Fibroblast of skin of right biceps (primary cell): ENCODE measurements around the gene ZNF512B.
"Not testable (repeated sequence)": the region's sequence is repeated elsewhere in the genome, so short reads cannot be mapped to it uniquely, and the experiment has no call there.

Experiments
- DNase-seq: peaks from one replicate; pipeline ENCODE4 v3.0.0-alpha.2; 2013

The ZNF512B gene

GRCh38 chr20:63969838-63970713, at the start of gene ZNF512B:
Gene ZNF512B (minus strand): TSS chr20:63969930. CDS start chr20:63967950, 1,980 bp downstream.
- DNase-seq, result peak; percentile 78

GRCh38 chr20:64015635-64016034, 45.9 kb upstream of the ZNF512B start:
- no peak for DNase-seq

- not testable (repeated sequence) for DNase-seq
Measured at GRCh38 chr20:64012385-64013154, 42.8 kb upstream of the ZNF512B start.

- DNase-seq, result no peak
Measured at GRCh38 chr20:64011366-64011779, 41.6 kb upstream of the ZNF512B start.

- DNase-seq, result peak; percentile 6
Measured at GRCh38 chr20:64010711-64011237, 41.0 kb upstream of the ZNF512B start.

GRCh38 chr20:64009811-64010387, 40.2 kb upstream of the ZNF512B start:
- DNase-seq, result no peak

- DNase-seq, result no peak
Measured at GRCh38 chr20:64006902-64007301, 37.2 kb upstream of the ZNF512B start.

GRCh38 chr20:64006490-64006889, 36.8 kb upstream of the ZNF512B start:
- no peak for DNase-seq

GRCh38 chr20:64005394-64005793, 35.7 kb upstream of the ZNF512B start:
- no peak for DNase-seq

- no peak for DNase-seq
Measured at GRCh38 chr20:64003960-64004725, 34.4 kb upstream of the ZNF512B start.

GRCh38 chr20:64001607-64002011, 31.9 kb upstream of the ZNF512B start:
- no peak for DNase-seq

- DNase-seq, result no peak
Measured at GRCh38 chr20:64000906-64001305, 31.2 kb upstream of the ZNF512B start.

GRCh38 chr20:63982937-63983336, 13.2 kb upstream of the ZNF512B start:
- no peak for DNase-seq

- DNase-seq, result peak; percentile 96
Measured at GRCh38 chr20:63980806-63981728, 11.3 kb upstream of the ZNF512B start, which contains the start of gene PRPF6. Gene PRPF6 (plus strand): TSS chr20:63981132. CDS start chr20:63981246, 114 bp downstream.

- peak; percentile 37 for DNase-seq
Measured at GRCh38 chr20:63980317-63980805, 10.6 kb upstream of the ZNF512B start.

GRCh38 chr20:63979557-63980316, 10.0 kb upstream of the ZNF512B start, which contains the start of gene SAMD10:
Gene SAMD10 (minus strand): TSS chr20:63979642. CDS start chr20:63979467, 175 bp downstream.
- peak; percentile 46 for DNase-seq

- DNase-seq, result no peak
Measured at GRCh38 chr20:63979229-63979556, 9.5 kb upstream of the ZNF512B start.

GRCh38 chr20:63978319-63979228, 8.8 kb upstream of the ZNF512B start:
- DNase-seq, result peak; percentile 36

GRCh38 chr20:63977739-63978276, 8.1 kb upstream of the ZNF512B start:
- peak; percentile 67 for DNase-seq
